HG02642 (cell line): Measurements from ENCODE around the gene DLG2.

Experiments used
- ATAC-seq: cut with Tn5 transposase; IDR thresholded peaks from one replicate; pipeline ENCODE4 v1.9.1; 2021; ENCODE audit warnings: mild to moderate bottlenecking; ENCODE audit not compliant: unreplicated experiment, poor library complexity

Gene DLG2

DNA sequence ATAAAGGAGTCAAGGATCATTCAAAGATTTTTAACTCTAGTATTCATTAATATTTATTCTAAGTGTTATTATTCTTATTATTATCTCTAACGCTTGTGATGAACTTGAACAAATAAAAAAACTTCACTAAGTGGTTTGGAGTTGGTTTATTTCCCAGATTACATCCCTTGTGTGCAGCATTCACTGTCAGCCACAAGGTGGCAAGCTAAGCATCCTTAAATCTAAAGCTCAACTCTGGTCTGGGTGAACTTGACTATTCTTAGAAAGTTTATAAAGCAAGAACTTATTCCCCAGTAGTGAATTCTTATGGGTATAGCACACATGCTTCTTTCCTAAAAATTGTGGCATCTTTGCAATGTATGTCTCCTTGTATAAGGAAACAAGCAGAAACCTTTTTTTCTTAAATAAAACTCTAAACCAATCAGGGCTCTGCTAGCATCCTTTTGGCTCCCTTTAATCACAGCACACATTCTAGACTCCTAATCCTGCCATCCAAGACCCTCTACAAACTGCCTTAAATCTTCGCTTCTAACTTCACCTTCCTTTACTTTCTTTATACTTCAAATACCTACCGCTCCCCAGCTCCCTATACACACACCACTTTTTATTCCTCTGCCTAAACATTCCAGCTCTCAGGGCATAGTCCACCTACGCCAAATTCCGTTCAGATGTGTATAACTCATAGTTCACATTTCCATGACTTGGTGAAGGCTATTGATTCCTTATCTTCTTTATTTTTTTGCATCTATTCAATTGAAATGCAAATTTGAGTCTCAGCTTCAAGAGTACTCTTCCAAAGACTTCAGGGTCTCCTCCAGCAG lies 1068.8 kb downstream of the DLG2 start:
- ATAC-seq = peak; percentile 95

DNA sequence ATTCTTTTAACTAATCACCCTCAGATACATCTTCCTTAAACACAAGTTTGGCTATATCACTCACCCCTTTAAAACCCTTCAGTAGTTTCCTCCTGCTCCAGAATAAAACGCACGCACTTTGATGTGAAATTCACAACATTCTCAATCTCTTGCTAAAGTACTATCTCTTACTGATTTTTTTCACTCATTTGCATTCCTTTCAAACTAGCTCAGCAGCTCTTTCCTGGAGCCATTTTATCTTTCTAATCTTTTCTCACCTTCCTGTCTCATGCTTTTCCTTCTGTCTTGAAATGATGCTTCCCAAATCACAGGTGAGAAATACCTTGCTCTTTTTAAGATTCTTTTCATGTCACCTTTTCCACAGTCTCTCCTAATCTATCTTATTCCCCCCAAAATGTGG lies 1074.4 kb downstream of the DLG2 start:
- no peak for ATAC-seq

DNA sequence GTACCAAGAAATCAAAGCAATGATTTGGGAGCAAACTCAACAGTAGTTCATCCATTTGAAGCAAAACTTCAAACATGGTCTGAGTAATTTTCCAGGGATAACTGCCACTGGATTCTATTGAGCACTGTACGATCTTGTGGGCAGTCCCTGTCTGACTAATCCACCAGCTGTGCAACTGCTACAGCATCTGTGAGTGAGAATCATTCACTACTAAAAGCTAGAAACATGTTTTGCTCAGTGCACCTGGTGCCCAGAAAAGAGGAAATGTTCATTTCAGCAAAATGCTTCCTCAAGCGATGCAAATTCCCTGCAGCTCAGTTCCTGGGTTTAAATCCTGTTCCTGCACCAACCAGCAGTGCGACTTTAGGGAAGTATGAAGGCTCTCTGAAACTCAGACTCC lies 1077.9 kb downstream of the DLG2 start:
- ATAC-seq = peak; percentile 99

DNA sequence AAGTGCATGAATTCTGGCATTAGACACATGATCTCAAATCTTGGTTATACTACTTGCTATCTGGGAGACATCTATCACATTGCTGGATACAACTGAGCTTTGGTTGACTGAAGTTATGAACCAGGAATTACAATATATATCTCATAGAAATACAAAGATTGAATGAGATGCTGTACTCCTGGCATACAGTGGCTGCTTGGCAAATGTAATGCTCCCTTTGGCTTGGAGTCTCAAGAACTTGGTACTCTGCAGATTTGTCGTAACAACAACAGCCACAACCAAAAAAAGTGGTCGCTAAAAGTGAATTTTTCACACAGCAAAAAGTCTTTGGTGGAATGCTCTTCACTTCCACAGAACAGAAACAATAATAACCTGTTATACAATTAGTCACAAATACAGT lies 1082.6 kb downstream of the DLG2 start:
- no peak for ATAC-seq

GRCh38 chr11:84543367-84544159 lies 1083.6 kb downstream of the DLG2 start:
- ATAC-seq = no peak

- no peak for ATAC-seq
Measured at GRCh38 chr11:84541731-84542340, 1085.3 kb downstream of the DLG2 start.

- ATAC-seq = no peak
Measured at GRCh38 chr11:84536456-84536855, 1090.7 kb downstream of the DLG2 start.

GRCh38 chr11:84532364-84532763 lies 1094.8 kb downstream of the DLG2 start:
- no peak for ATAC-seq

GRCh38 chr11:84526250-84526649 lies 1100.9 kb downstream of the DLG2 start:
- ATAC-seq = no peak

- no peak for ATAC-seq
Measured at GRCh38 chr11:84524422-84525051, 1102.6 kb downstream of the DLG2 start.

- no peak for ATAC-seq
Measured at GRCh38 chr11:84522331-84522730, 1104.8 kb downstream of the DLG2 start.

GRCh38 chr11:84518631-84519183 lies 1108.4 kb downstream of the DLG2 start:
- ATAC-seq = no peak

GRCh38 chr11:84514436-84514835 lies 1112.7 kb downstream of the DLG2 start:
- ATAC-seq = no peak

DNA sequence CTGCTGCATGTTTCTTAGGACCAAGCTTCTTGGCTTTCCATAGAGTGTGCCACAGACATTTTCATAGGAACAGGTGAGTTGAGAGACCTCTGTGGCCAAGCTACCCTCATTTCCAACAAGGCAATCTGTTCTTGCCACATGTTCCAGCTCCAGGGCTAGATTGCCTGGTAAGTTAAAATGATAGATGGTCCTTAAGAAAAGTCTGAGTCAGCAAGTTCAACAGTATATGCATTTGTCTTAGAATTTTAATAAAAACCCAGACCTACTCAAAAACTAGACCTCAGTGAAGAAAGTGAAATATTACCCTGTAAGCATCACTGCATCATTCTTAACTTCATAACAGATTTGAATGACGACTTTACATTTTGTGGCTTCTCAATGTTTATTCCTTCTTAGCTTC lies 1123.6 kb downstream of the DLG2 start:
- no peak for ATAC-seq

GRCh38 chr11:84501750-84502149 lies 1125.4 kb downstream of the DLG2 start:
- ATAC-seq = no peak

DNA sequence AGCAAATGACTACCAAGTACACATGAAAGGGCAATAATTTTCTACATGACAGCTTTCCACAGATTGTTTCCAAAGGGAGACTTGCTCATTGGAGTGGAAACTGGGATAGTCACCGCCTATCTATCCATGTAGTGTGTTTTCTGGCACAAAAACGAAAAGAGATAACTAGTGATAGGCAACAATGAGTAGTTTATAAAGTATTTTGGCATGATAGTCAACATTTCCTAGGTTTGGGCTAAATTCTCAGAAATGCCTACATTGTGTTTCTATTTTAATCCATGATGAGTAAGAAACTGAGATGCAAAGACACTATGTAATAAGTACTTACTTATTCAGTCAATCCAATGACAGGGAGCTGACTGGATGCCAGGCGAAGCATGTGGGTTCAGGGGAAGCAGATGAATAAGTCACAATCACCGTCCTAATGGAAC lies 1129.1 kb downstream of the DLG2 start:
- ATAC-seq = no peak

GRCh38 chr11:84497181-84497580 lies 1130.0 kb downstream of the DLG2 start:
- no peak for ATAC-seq

GRCh38 chr11:84496122-84496521 lies 1131.0 kb downstream of the DLG2 start:
- ATAC-seq = no peak

DNA sequence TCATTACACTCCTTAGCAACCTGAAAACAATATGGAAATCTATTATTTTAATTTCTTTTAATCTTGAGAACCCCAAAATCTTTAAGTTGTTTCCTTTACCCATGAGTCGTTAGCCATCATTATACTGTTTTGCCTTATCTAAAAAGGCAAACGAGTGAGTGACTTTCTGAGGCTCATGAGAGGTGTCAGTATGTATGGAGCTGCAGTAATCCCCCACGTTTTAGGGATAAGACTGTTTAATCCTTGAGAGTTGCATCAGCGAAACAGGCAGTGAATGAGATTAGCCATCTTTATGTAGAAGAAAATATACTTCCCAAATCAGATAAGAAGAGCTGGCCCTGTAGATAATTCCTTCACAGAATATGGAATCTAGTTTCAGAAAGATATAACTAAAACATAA lies 1147.0 kb downstream of the DLG2 start:
- ATAC-seq = no peak

- no peak for ATAC-seq
Measured at GRCh38 chr11:84476581-84476980, 1150.6 kb downstream of the DLG2 start.
